Neural cell (in vitro differentiated cells): ENCODE measurements around the gene PLD4. TPM values are rescaled to one million over a fixed set of nuclear protein-coding genes. Genes with fewer than 3 reads are reported as not detected.

Source experiments
- H2AFZ ChIP-seq: fragments of 200-600, 300-800 bp; sonication (generic), shearing (Covaris generic); 2 replicates; pipeline ENCODE4 v1.6.0; 2014; ENCODE audit warnings: low read depth, mild to moderate bottlenecking, antibody characterized with exemption, low read length, moderate library complexity
- H3F3A ChIP-seq: fragments of 200-600 bp; shearing (Covaris generic); 2 replicates; pipeline ENCODE4 v1.6.1; 2016; ENCODE audit warnings: mild to moderate bottlenecking, moderate library complexity, mixed read lengths, antibody characterized with exemption, low read length; ENCODE audit not compliant: insufficient read depth, poor library complexity, severe bottlenecking
- H3K27ac ChIP-seq: fragments of 200-600, 300-800 bp; sonication (generic), shearing (Covaris generic); 2 replicates; pipeline ENCODE4 v1.5.1; 2014; ENCODE audit warnings: mild to moderate bottlenecking, low read length, moderate library complexity
- H3K27me3 ChIP-seq: fragments of 300-800, 200-600 bp; sonication (generic), shearing (Covaris generic); 2 replicates; pipeline ENCODE4 v1.6.0; 2014; ENCODE audit warnings: mild to moderate bottlenecking, low read depth, low read length, moderate library complexity; ENCODE audit not compliant: insufficient read depth
- H3K36me3 ChIP-seq: fragments of 300-800, 200-600 bp; sonication (generic), shearing (Covaris generic); 2 replicates; pipeline ENCODE4 v1.5.1; 2014; ENCODE audit warnings: mild to moderate bottlenecking, antibody characterized with exemption, low read length, moderate library complexity; ENCODE audit not compliant: insufficient read depth
- H3K4me2 ChIP-seq: fragments of 300-800, 200-600 bp; sonication (generic), shearing (Covaris generic); 2 replicates; pipeline ENCODE4 v1.6.0; 2014; ENCODE audit warnings: mild to moderate bottlenecking, low read length
- H3K4me3 ChIP-seq: fragments of 300-800, 200-600 bp; sonication (generic), shearing (Covaris generic); 2 replicates; pipeline ENCODE4 v1.5.1; 2014; ENCODE audit warnings: mild to moderate bottlenecking, low read length, moderate library complexity
- H3K79me2 ChIP-seq: fragments of 200-600 bp; shearing (Covaris generic); replicated peaks from 2 replicates; pipeline ENCODE4 v1.6.0; 2014; ENCODE audit warnings: mild to moderate bottlenecking, low read length, moderate library complexity; ENCODE audit not compliant: insufficient read depth
- H3K9ac ChIP-seq: fragments of 300-800, 200-600 bp; sonication (generic), shearing (Covaris generic); 2 replicates; pipeline ENCODE4 v1.6.1; 2016; ENCODE audit warnings: mild to moderate bottlenecking, low read length, mixed read lengths
- H3K9me2 ChIP-seq: fragments of 200-600 bp; shearing (Covaris generic); 2 replicates; pipeline ENCODE4 v1.6.1; 2016; ENCODE audit warnings: mild to moderate bottlenecking, low read length, mixed read lengths; ENCODE audit not compliant: insufficient read depth
- H3K9me3 ChIP-seq: fragments of 200-600, 300-800 bp; sonication (generic), shearing (Covaris generic); 2 replicates; pipeline ENCODE4 v1.6.1; 2016; ENCODE audit warnings: mild to moderate bottlenecking, mixed run types, low read length, moderate library complexity, mixed read lengths
- H4K20me1 ChIP-seq: fragments of 200-600 bp; shearing (Covaris generic); 2 replicates; pipeline ENCODE4 v1.6.1; 2016; ENCODE audit warnings: mild to moderate bottlenecking, mixed run types; ENCODE audit not compliant: insufficient read depth
- EP300 ChIP-seq: fragments of 450-650 bp; conservative IDR thresholded peaks from 2 replicates; pipeline ENCODE4 v1.6.1; 2014; ENCODE audit warnings: antibody characterized with exemption, mild to moderate bottlenecking, moderate library complexity; ENCODE audit not compliant: poor library complexity, severe bottlenecking
- EZH2 ChIP-seq: fragments of 200-600, 300-800 bp; shearing (Covaris generic), sonication (generic); IDR thresholded peaks from 2 replicates; pipeline ENCODE4 v1.6.1; 2014; ENCODE audit warnings: antibody characterized with exemption, low read length, borderline replicate concordance, mild to moderate bottlenecking; ENCODE audit not compliant: insufficient read depth, poor library complexity, severe bottlenecking
- MXI1 ChIP-seq: fragments of 450-650 bp; conservative IDR thresholded peaks from 2 replicates; pipeline ENCODE4 v1.6.1; 2014; ENCODE audit warnings: antibody characterized with exemption, mild to moderate bottlenecking; ENCODE audit not compliant: poor library complexity, severe bottlenecking
- POLR2AphosphoS5 ChIP-seq: IDR thresholded peaks from 2 replicates; pipeline ENCODE4 v1.6.1; 2012
- RAD21 ChIP-seq: fragments of 450-650 bp; conservative IDR thresholded peaks from 2 replicates; pipeline ENCODE4 v1.6.1; 2014; ENCODE audit warnings: antibody characterized with exemption, mild to moderate bottlenecking, moderate library complexity
- SMC3 ChIP-seq: fragments of 450-650 bp; conservative IDR thresholded peaks from 2 replicates; pipeline ENCODE4 v1.6.1; 2014; ENCODE audit warnings: antibody characterized with exemption, mild to moderate bottlenecking, moderate library complexity; ENCODE audit not compliant: poor library complexity
- TAF1 ChIP-seq: IDR thresholded peaks from 2 replicates; pipeline ENCODE4 v1.6.1; 2012; ENCODE audit warnings: low read depth
- polyA plus RNA-seq: library from polyadenylated mRNA; depleted of rRNA; stranded (reverse); fragments of >200 nt; gene quantifications from 2 replicates; pipeline ENCODE4 v1.2.3, GENCODE V29; 2014
- TF ChIP-seq, protein P1 (sequence below): fragments of 450-650 bp; IDR thresholded peaks from 2 replicates; pipeline ENCODE4 v1.5.1; 2014; ENCODE audit warnings: antibody characterized with exemption, mild to moderate bottlenecking, moderate library complexity; ENCODE audit not compliant: poor library complexity, severe bottlenecking

PLD4 gene
- polyA plus RNA-seq, 1 donor from 2014 or later: not detected

DNA sequence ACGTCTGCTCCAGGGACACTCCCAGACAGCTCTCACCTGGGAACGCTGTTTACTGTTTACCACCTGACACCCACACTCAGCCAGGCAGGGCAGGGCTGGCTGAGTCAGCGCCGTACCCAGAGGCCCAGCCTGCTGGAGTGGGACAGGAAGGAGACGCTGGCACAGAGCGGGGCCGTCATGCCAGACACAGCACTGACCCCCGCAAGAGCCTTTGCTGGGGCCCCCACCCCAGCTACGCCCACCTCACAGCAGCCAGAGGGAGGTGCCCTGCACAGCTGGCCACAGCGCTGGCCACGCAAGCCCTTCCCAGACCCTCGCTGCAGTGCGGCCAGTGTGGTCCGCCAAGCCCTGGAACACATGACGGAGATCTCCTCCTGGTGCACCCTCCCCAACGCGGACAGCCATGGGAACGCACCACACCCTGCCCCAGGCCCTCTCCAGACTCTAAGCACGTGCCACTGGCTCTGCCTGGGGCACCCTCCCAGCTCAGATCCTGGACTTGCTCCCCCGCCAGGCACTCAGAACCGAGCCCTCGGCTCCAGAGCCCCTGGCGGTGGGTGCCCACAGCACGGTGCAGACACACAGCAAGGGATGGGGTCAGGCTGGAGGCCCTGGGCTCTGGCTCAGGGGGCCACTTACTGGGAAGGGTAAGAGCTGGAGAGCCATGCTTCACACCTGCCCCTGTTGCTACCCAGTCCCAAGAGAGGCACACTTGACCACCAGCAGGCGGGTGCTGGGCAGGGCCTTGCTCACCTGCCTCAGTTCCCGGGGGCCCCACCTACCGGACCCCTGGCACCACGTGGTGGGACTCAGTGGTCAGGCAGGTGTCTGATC lies 47.8 kb downstream of the PLD4 start:
- Histone ChIP-seq H3K27ac (no peak overlapping the region), H2AFZ (no peak overlapping the region), H3K36me3 (no peaks in the 10 kb centered on the region), H3K9me3 (no peaks in the 10 kb centered on the region), H3K79me2 (no peaks in the 10 kb centered on the region), H3K9ac (no peak overlapping the region), H4K20me1 (no peaks in the 10 kb centered on the region), H3K27me3 (peaks cover 14% of the 10 kb centered on the region), H3K9me2 (no peaks in the 10 kb centered on the region), H3K4me2 (no peak overlapping the region), H3K4me3 (no peak overlapping the region), H3F3A (no peaks in the 10 kb centered on the region)
- TF ChIP-seq SMC3: no peak
- TF ChIP-seq EZH2: no peak
- no peak for TF ChIP-seq TAF1
- no peak for TF ChIP-seq RAD21
- no peak for TF ChIP-seq EP300
- TF ChIP-seq, protein P1, sequence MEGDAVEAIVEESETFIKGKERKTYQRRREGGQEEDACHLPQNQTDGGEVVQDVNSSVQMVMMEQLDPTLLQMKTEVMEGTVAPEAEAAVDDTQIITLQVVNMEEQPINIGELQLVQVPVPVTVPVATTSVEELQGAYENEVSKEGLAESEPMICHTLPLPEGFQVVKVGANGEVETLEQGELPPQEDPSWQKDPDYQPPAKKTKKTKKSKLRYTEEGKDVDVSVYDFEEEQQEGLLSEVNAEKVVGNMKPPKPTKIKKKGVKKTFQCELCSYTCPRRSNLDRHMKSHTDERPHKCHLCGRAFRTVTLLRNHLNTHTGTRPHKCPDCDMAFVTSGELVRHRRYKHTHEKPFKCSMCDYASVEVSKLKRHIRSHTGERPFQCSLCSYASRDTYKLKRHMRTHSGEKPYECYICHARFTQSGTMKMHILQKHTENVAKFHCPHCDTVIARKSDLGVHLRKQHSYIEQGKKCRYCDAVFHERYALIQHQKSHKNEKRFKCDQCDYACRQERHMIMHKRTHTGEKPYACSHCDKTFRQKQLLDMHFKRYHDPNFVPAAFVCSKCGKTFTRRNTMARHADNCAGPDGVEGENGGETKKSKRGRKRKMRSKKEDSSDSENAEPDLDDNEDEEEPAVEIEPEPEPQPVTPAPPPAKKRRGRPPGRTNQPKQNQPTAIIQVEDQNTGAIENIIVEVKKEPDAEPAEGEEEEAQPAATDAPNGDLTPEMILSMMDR: no peak
- TF ChIP-seq MXI1: no peak

DNA sequence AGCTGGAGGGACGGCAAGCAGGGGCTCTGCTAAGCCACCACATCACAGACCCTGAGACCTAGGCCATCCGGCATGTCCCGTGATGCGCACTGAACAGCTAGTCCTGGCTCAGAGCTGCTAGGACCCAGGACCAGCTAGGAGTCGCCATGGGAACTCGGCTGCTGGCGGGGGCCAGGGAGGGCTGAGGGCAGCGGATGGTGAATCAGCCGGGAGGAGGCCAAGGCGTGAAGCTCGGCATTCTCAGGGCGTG lies 48.4 kb downstream of the PLD4 start:
- Histone ChIP-seq H3K4me3 (no peak overlapping the region), H3K36me3 (no peaks in the 10 kb centered on the region), H4K20me1 (no peaks in the 10 kb centered on the region), H3F3A (no peaks in the 10 kb centered on the region), H3K27me3 (peaks cover 19% of the 10 kb centered on the region), H3K9me3 (no peaks in the 10 kb centered on the region), H3K27ac (no peak overlapping the region), H3K4me2 (no peak overlapping the region), H3K9ac (no peak overlapping the region), H3K9me2 (no peaks in the 10 kb centered on the region), H2AFZ (no peak overlapping the region), H3K79me2 (no peaks in the 10 kb centered on the region)
- TF ChIP-seq SMC3 (no peak), RAD21 (no peak), MXI1 (no peak), POLR2AphosphoS5 (no peak), EP300 (no peak)
- TF ChIP-seq, protein P1: no peak
